HepG2 (cell line): ENCODE measurements around the gene ZNF274. TPM values are rescaled to one million over a fixed set of nuclear protein-coding genes. Genes with fewer than 3 reads are reported as not detected.

ENCODE experiments used
- AGO2 ChIP-seq: fragments of 200-400 bp; formaldehyde crosslinking; optimal IDR thresholded peaks from 2 replicates; pipeline ENCODE3; 2017; ENCODE audit warnings: mild to moderate bottlenecking, low read depth, low read length, moderate library complexity
- BORCS8-MEF2B ChIP-seq: sonication (generic); formaldehyde crosslinking; IDR thresholded peaks from 2 replicates; pipeline ENCODE4 v1.8.0; 2022; ENCODE audit warnings: mild to moderate bottlenecking, missing genetic modification reagents
- CHD4 ChIP-seq: fragments of 200-600 bp; sonication (generic); IDR thresholded peaks from 2 replicates; pipeline ENCODE4 v1.7.0; 2017; ENCODE audit warnings: mild to moderate bottlenecking, low read length, borderline replicate concordance
- DRAP1 ChIP-seq: IDR thresholded peaks from 2 replicates; pipeline ENCODE4 v1.6.1; 2016; ENCODE audit warnings: missing genetic modification reagents, missing compliant biosample characterization
- HDAC1 ChIP-seq: sonication (generic); formaldehyde crosslinking; IDR thresholded peaks from 2 replicates; pipeline ENCODE4 v1.5.1; 2020; ENCODE audit warnings: mild to moderate bottlenecking, missing genetic modification reagents
- HNRNPL ChIP-seq: fragments of 200-400 bp; formaldehyde crosslinking; IDR thresholded peaks from 2 replicates; pipeline ENCODE4 v1.6.1; 2017; ENCODE audit warnings: mild to moderate bottlenecking, low read depth, low read length
- HNRNPUL1 ChIP-seq: fragments of 200-400 bp; formaldehyde crosslinking; IDR thresholded peaks from 2 replicates; pipeline ENCODE4 v1.6.1; 2017; ENCODE audit warnings: low read depth, mild to moderate bottlenecking, low read length, moderate library complexity
- MYC ChIP-seq: sonication (generic); formaldehyde crosslinking; IDR thresholded peaks from 2 replicates; pipeline ENCODE4 v1.9.0; 2021; ENCODE audit warnings: missing genetic modification reagents, borderline replicate concordance
- PITX1 ChIP-seq: sonication (generic); formaldehyde crosslinking; IDR thresholded peaks from 2 replicates; pipeline ENCODE4 v1.5.1; 2020; ENCODE audit warnings: mild to moderate bottlenecking, missing genetic modification reagents
- SMAD1 ChIP-seq: sonication (generic); formaldehyde crosslinking; IDR thresholded peaks from 2 replicates; pipeline ENCODE4 v1.4.0; 2020; ENCODE audit warnings: missing genetic modification reagents, low read depth, mild to moderate bottlenecking, borderline replicate concordance
- THAP9 ChIP-seq: sonication (generic); formaldehyde crosslinking; IDR thresholded peaks from 2 replicates; pipeline ENCODE4; 2020; ENCODE audit warnings: missing genetic modification reagents, mild to moderate bottlenecking, borderline replicate concordance
- ZBTB4 ChIP-seq: sonication (generic); formaldehyde crosslinking; IDR thresholded peaks from 2 replicates; pipeline ENCODE4 v1.4.0; 2020; ENCODE audit warnings: missing genetic modification reagents, mild to moderate bottlenecking, borderline replicate concordance
- ZNF501 ChIP-seq: sonication (generic); formaldehyde crosslinking; IDR thresholded peaks from 2 replicates; pipeline ENCODE4 v1.5.1; 2020; ENCODE audit warnings: mild to moderate bottlenecking, moderate library complexity, missing genetic modification reagents
- polyA plus RNA-seq, 8 experiments: library from polyadenylated mRNA; depleted of rRNA in 3 of 8; stranded (reverse) in 7 of 8; unstranded in 1 of 8; fragments of >200 nt; fragmentation: Illumina TruSeq in 4 of 8; extraction: Trizol in 4 of 8; gene quantifications; 2 replicates each; pipeline versions ENCODE4 v1.2.1 to v1.2.3, GENCODE V29; 2011 to 2016; ENCODE audit warnings: low read depth in 4 of 8, missing spikeins in 1 of 8, mixed read lengths in 1 of 8; ENCODE audit not compliant: insufficient read depth in 1 of 8
- total RNA-seq, 5 experiments: library from RNA; depleted of rRNA; stranded (reverse); fragments of >200 nt; fragmentation: Illumina TruSeq; extraction: Trizol; gene quantifications; 2 replicates each; pipeline ENCODE4 v1.2.3, GENCODE V29; 2016; ENCODE audit warnings: low read depth in 1 of 5
- TF ChIP-seq, protein P1 (sequence below): IDR thresholded peaks from 2 replicates; pipeline ENCODE4 v1.6.1; 2016; ENCODE audit warnings: mild to moderate bottlenecking
- TF ChIP-seq, protein P2 (sequence below): sonication (generic); formaldehyde crosslinking; IDR thresholded peaks from 2 replicates; pipeline ENCODE4 v1.5.1; 2020; ENCODE audit warnings: mild to moderate bottlenecking, missing genetic modification reagents, moderate library complexity
- TF ChIP-seq, protein P3 (sequence below): sonication (generic); formaldehyde crosslinking; IDR thresholded peaks from 2 replicates; pipeline ENCODE4 v1.4.0; 2020; ENCODE audit warnings: missing genetic modification reagents

Gene ZNF274
- total and polyA plus RNA-seq, 2 of the 13 experiments (the other 11 are each of a cell fraction or from before 2014, with no cell fraction given): 16.1 to 23.0 TPM

DNA sequence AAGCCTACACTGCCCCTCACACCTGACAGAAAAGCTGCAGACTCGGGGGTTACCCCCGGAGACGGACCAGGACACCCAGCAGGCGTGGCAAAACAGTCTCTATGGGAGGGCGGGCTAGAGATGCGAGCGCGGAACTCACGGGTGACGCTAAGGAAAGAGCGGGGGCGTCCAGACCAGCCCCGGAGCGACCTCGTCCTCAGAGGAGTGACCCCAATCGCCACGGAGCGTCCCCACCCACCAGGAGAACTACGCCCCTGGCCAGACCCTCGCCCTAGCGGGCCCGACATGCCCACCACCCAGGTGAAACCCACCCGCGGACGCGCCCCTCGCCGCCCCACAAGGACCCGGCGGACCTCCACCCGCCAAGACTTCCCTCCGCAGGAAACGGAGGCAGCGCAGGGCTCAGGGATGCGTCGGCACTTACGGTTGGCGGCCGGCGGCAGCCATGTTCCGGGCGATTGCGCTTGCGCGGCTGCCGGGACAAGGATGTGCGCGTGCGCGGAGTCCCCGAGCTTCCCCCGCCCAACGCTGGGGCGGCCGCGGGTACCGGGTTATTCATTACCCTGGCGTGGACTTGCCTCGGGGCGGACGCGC, 32.4 kb upstream of the ZNF274 start, which contains the start of gene ZNF329 (continued):
- TF ChIP-seq ZBTB4 (CRISPR knock-in tag) (no peak), DRAP1 (CRISPR knock-in tag) (no peak), ZNF501 (CRISPR knock-in tag) (peak; percentile 44; the same call in 1 of the 2 replicates), BORCS8-MEF2B (CRISPR knock-in tag) (0 out of 2 replicates have a peak, but pooled peaks have one; percentile 46), SMAD1 (CRISPR knock-in tag) (no peak), AGO2 (peak; percentile 93), HDAC1 (peak; percentile 58), THAP9 (CRISPR knock-in tag) (peak; percentile 45; the same call in 1 of the 2 replicates), HNRNPL (no peak), HNRNPUL1 (peak; percentile 56; the same call in 1 of the 2 replicates), PITX1 (peak; percentile 59; the same call in 1 of the 2 replicates), CHD4 (no peak), MYC (peak; percentile 44; the same call in 1 of the 2 replicates)
- TF ChIP-seq, protein P1, sequence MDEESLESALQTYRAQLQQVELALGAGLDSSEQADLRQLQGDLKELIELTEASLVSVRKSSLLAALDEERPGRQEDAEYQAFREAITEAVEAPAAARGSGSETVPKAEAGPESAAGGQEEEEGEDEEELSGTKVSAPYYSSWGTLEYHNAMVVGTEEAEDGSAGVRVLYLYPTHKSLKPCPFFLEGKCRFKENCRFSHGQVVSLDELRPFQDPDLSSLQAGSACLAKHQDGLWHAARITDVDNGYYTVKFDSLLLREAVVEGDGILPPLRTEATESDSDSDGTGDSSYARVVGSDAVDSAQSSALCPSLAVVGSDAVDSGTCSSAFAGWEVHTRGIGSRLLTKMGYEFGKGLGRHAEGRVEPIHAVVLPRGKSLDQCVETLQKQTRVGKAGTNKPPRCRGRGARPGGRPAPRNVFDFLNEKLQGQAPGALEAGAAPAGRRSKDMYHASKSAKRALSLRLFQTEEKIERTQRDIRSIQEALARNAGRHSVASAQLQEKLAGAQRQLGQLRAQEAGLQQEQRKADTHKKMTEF (CRISPR knock-in tag): peak; percentile 38; the same call in 1 of the 2 replicates
- TF ChIP-seq, protein P2, sequence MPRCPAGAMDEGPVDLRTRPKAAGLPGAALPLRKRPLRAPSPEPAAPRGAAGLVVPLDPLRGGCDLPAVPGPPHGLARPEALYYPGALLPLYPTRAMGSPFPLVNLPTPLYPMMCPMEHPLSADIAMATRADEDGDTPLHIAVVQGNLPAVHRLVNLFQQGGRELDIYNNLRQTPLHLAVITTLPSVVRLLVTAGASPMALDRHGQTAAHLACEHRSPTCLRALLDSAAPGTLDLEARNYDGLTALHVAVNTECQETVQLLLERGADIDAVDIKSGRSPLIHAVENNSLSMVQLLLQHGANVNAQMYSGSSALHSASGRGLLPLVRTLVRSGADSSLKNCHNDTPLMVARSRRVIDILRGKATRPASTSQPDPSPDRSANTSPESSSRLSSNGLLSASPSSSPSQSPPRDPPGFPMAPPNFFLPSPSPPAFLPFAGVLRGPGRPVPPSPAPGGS: peak; percentile 75; the same call in 1 of the 2 replicates
- TF ChIP-seq, protein P3, sequence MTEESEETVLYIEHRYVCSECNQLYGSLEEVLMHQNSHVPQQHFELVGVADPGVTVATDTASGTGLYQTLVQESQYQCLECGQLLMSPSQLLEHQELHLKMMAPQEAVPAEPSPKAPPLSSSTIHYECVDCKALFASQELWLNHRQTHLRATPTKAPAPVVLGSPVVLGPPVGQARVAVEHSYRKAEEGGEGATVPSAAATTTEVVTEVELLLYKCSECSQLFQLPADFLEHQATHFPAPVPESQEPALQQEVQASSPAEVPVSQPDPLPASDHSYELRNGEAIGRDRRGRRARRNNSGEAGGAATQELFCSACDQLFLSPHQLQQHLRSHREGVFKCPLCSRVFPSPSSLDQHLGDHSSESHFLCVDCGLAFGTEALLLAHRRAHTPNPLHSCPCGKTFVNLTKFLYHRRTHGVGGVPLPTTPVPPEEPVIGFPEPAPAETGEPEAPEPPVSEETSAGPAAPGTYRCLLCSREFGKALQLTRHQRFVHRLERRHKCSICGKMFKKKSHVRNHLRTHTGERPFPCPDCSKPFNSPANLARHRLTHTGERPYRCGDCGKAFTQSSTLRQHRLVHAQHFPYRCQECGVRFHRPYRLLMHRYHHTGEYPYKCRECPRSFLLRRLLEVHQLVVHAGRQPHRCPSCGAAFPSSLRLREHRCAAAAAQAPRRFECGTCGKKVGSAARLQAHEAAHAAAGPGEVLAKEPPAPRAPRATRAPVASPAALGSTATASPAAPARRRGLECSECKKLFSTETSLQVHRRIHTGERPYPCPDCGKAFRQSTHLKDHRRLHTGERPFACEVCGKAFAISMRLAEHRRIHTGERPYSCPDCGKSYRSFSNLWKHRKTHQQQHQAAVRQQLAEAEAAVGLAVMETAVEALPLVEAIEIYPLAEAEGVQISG: peak; percentile 64
